Measurements from ENCODE around the gene SLC7A14.

DNA sequence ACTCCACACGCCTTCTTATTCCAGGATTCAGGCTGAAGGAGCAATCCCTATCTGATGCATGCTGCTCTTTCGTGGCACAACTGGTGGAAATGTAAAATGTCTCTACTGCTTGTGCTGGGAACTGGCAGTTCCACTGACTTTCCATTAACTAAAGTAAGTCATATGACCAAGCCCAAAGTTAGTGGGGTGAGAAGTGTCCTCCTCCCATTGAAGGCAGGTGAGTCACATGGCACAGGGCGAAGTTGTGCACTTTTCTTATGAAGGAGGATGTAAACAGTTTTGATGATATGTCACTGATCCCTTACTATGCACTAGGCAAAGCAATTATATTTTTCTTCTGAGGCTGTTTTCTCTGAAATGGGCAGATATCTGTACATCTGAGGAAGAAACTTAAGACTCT is 51.6 kb downstream of the SLC7A14 start:
- TF ChIP-seq CTCF (conservative IDR thresholded peaks at IDR 0.05; ENCODE audit: low read length) (no peak), EZH2phosphoT487 (IDR thresholded peaks at IDR 0.05; ENCODE audit: borderline replicate concordance, low read depth, low read length) (no peak)
